GM23338 (cell line): Measurements from ENCODE around the gene POU3F3. TPM values are rescaled to one million over a fixed set of nuclear protein-coding genes. Genes with fewer than 3 reads are reported as not detected.

Experiments
- ATAC-seq: fragments of 200-7000 bp; cut with Tn5 transposase; 3 replicates; pipeline ENCODE4 v1.9.1; 2020
- DNase-seq: peaks from one replicate; pipeline ENCODE4 v3.0.0-alpha.2; 2015; ENCODE audit warnings: low spot score
- H2AFZ ChIP-seq: fragments of 200-600 bp; sonication (generic); 2 replicates; pipeline ENCODE4 v1.8.0; 2016; ENCODE audit warnings: antibody characterized with exemption, mild to moderate bottlenecking, moderate library complexity
- H3F3A ChIP-seq: fragments of 200-600 bp; sonication (generic); replicated peaks from 2 replicates; pipeline ENCODE4 v1.8.0; 2017; ENCODE audit warnings: antibody characterized with exemption, mixed run types, low read depth
- H3K27ac ChIP-seq: fragments of 200-600 bp; sonication (generic); 2 replicates; pipeline ENCODE4 v1.6.1; 2016; ENCODE audit warnings: low read depth
- H3K27me3 ChIP-seq: fragments of 200-600 bp; sonication (generic); 2 replicates; pipeline ENCODE4 v1.8.0; 2016; ENCODE audit warnings: mild to moderate bottlenecking, mixed run types, moderate library complexity; ENCODE audit not compliant: insufficient read depth
- H3K36me3 ChIP-seq: fragments of 200-600 bp; sonication (generic); 2 replicates; pipeline ENCODE4 v1.8.0; 2016; ENCODE audit warnings: mild to moderate bottlenecking; ENCODE audit not compliant: insufficient read depth
- H3K4me1 ChIP-seq: fragments of 200-600 bp; sonication (generic); 2 replicates; pipeline ENCODE4 v1.8.0; 2016; ENCODE audit warnings: mild to moderate bottlenecking, moderate library complexity; ENCODE audit not compliant: insufficient read depth
- H3K4me2 ChIP-seq: fragments of 200-600 bp; sonication (generic); 2 replicates; pipeline ENCODE4 v1.7.1; 2017; ENCODE audit warnings: mixed run types
- H3K4me3 ChIP-seq: fragments of 200-600 bp; sonication (generic); 2 replicates; pipeline ENCODE4 v1.6.1; 2016; ENCODE audit warnings: mixed run types
- H3K79me2 ChIP-seq: fragments of 200-600 bp; sonication (generic); replicated peaks from 2 replicates; pipeline ENCODE4 v1.8.0; 2017; ENCODE audit warnings: mild to moderate bottlenecking; ENCODE audit not compliant: insufficient read depth
- H3K9me2 ChIP-seq: fragments of 200-600 bp; sonication (generic); 2 replicates; pipeline ENCODE4 v1.8.0; 2017; ENCODE audit not compliant: insufficient read depth
- H4K20me1 ChIP-seq: fragments of 200-600 bp; sonication (generic); replicated peaks from 2 replicates; pipeline ENCODE4 v1.8.0; 2017; ENCODE audit warnings: mild to moderate bottlenecking; ENCODE audit not compliant: insufficient read depth
- H3K27ac Mint-ChIP-seq: 2 replicates; pipeline ENCODE4 v1.8.0; 2020; ENCODE audit warnings: inconsistent platforms, mild to moderate bottlenecking, moderate library complexity, mixed read lengths
- H3K27me3 Mint-ChIP-seq: 3 replicates; pipeline ENCODE4 v1.8.0; 2022; ENCODE audit warnings: low read depth, mild to moderate bottlenecking, moderate library complexity, mixed read lengths, inconsistent platforms; ENCODE audit not compliant: insufficient read depth, poor library complexity
- H3K36me3 Mint-ChIP-seq: 3 replicates; pipeline ENCODE4 v1.8.0; 2021; ENCODE audit warnings: low read depth, mild to moderate bottlenecking, inconsistent platforms, moderate library complexity, mixed read lengths
- H3K4me1 Mint-ChIP-seq: 3 replicates; pipeline ENCODE4 v1.8.0; 2020; ENCODE audit warnings: mild to moderate bottlenecking, inconsistent platforms, mixed read lengths
- H3K4me3 Mint-ChIP-seq: 3 replicates; pipeline ENCODE4 v1.8.0; 2021; ENCODE audit warnings: moderate library complexity, mild to moderate bottlenecking, inconsistent platforms, mixed read lengths
- H3K9me3 Mint-ChIP-seq: 3 replicates; pipeline ENCODE4 v1.8.0; 2020; ENCODE audit warnings: moderate library complexity, mild to moderate bottlenecking, inconsistent platforms, mixed read lengths
- CREB1 ChIP-seq: fragments of 250-450 bp; sonication (Bioruptor Pico); IDR thresholded peaks from 2 replicates; pipeline ENCODE4 v1.5.0; 2020; ENCODE audit warnings: low read depth, mild to moderate bottlenecking, moderate library complexity
- EZH2 ChIP-seq: fragments of 200-600 bp; sonication (generic); IDR thresholded peaks from one replicate; pipeline ENCODE4 v1.8.0; 2017; ENCODE audit warnings: antibody characterized with exemption, mild to moderate bottlenecking, low read depth; ENCODE audit not compliant: unreplicated experiment
- polyA plus RNA-seq: library from polyadenylated mRNA; unstranded; fragments of >200 nt; fragmentation: Nextera tagmentation; extraction: Ambion mirVana; gene quantifications from 2 replicates; pipeline ENCODE4 v1.2.1, GENCODE V29; 2016
- total RNA-seq: library from RNA; depleted of rRNA; stranded (reverse); fragments of >200 nt; shearing (Covaris generic); gene quantifications from 2 replicates; pipeline ENCODE4 v1.2.3, GENCODE V29; 2014
- TF ChIP-seq, protein P1 (sequence below): IDR thresholded peaks from one replicate; pipeline ENCODE4 v1.6.1; 2018; ENCODE audit warnings: antibody characterized with exemption; ENCODE audit not compliant: unreplicated experiment
- TF ChIP-seq, protein P2 (sequence below): fragments of 250-450 bp; sonication (Bioruptor Pico); IDR thresholded peaks from 2 replicates; pipeline ENCODE4 v1.5.0; 2020; ENCODE audit warnings: mild to moderate bottlenecking, moderate library complexity

Gene POU3F3
- total and polyA plus RNA-seq, 2 experiments from 2014 or later: 0.06 to 0.24 TPM

DNA sequence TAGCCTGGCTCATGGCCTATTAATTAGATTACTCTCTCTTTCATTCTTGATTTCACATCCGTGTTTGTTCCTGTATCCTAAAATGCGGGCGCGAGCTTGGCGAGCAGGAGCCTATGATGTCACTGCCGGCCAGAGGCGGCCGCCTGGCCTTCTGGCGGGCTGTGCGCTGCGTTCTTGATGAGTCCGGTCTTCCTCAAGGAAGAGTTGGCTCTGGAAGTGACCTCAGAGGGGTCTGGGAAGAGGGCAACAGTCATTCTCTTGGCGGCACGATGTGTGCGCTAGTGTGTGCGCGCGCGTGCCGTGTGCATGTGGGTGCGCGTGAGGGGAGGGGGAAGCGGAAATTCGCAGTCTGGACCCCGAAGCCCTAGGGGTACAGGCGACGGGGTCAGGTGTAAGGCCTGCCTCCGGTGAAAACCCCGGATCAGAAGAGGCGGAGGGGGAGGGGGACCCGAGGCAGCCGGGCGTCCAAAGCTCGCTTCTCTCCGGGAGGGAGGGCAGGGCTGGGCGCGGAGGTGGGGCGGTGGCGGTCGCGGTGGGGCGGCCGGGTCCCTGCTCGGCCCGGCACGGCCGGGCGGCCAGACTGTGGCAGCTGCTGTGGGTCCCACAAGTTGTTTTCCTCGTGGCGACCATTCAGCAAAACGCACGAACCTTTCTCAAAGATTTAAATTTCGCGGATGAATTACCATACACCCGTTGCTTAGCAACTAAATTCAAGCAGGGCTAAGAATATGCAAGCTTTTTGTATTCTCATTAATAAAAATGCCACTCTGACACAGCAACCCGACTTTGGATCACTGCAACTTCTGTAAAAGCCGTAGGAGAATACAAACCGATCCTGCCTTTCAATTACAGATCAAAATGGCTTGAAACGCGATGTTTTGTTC, 8.4 kb downstream of the POU3F3 start:
- peaks cover 51% of the 10 kb centered on the region for H3K4me1 Mint-ChIP-seq
- H3K4me1 ChIP-seq: peaks cover 68% of the 10 kb centered on the region
- TF ChIP-seq CREB1 (CRISPR knock-in tag) (peak; percentile 36; the same call in 1 of the 2 replicates), EZH2 (peak; percentile 68)
- TF ChIP-seq, protein P1, sequence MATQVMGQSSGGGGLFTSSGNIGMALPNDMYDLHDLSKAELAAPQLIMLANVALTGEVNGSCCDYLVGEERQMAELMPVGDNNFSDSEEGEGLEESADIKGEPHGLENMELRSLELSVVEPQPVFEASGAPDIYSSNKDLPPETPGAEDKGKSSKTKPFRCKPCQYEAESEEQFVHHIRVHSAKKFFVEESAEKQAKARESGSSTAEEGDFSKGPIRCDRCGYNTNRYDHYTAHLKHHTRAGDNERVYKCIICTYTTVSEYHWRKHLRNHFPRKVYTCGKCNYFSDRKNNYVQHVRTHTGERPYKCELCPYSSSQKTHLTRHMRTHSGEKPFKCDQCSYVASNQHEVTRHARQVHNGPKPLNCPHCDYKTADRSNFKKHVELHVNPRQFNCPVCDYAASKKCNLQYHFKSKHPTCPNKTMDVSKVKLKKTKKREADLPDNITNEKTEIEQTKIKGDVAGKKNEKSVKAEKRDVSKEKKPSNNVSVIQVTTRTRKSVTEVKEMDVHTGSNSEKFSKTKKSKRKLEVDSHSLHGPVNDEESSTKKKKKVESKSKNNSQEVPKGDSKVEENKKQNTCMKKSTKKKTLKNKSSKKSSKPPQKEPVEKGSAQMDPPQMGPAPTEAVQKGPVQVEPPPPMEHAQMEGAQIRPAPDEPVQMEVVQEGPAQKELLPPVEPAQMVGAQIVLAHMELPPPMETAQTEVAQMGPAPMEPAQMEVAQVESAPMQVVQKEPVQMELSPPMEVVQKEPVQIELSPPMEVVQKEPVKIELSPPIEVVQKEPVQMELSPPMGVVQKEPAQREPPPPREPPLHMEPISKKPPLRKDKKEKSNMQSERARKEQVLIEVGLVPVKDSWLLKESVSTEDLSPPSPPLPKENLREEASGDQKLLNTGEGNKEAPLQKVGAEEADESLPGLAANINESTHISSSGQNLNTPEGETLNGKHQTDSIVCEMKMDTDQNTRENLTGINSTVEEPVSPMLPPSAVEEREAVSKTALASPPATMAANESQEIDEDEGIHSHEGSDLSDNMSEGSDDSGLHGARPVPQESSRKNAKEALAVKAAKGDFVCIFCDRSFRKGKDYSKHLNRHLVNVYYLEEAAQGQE: no peak
- TF ChIP-seq, protein P2, sequence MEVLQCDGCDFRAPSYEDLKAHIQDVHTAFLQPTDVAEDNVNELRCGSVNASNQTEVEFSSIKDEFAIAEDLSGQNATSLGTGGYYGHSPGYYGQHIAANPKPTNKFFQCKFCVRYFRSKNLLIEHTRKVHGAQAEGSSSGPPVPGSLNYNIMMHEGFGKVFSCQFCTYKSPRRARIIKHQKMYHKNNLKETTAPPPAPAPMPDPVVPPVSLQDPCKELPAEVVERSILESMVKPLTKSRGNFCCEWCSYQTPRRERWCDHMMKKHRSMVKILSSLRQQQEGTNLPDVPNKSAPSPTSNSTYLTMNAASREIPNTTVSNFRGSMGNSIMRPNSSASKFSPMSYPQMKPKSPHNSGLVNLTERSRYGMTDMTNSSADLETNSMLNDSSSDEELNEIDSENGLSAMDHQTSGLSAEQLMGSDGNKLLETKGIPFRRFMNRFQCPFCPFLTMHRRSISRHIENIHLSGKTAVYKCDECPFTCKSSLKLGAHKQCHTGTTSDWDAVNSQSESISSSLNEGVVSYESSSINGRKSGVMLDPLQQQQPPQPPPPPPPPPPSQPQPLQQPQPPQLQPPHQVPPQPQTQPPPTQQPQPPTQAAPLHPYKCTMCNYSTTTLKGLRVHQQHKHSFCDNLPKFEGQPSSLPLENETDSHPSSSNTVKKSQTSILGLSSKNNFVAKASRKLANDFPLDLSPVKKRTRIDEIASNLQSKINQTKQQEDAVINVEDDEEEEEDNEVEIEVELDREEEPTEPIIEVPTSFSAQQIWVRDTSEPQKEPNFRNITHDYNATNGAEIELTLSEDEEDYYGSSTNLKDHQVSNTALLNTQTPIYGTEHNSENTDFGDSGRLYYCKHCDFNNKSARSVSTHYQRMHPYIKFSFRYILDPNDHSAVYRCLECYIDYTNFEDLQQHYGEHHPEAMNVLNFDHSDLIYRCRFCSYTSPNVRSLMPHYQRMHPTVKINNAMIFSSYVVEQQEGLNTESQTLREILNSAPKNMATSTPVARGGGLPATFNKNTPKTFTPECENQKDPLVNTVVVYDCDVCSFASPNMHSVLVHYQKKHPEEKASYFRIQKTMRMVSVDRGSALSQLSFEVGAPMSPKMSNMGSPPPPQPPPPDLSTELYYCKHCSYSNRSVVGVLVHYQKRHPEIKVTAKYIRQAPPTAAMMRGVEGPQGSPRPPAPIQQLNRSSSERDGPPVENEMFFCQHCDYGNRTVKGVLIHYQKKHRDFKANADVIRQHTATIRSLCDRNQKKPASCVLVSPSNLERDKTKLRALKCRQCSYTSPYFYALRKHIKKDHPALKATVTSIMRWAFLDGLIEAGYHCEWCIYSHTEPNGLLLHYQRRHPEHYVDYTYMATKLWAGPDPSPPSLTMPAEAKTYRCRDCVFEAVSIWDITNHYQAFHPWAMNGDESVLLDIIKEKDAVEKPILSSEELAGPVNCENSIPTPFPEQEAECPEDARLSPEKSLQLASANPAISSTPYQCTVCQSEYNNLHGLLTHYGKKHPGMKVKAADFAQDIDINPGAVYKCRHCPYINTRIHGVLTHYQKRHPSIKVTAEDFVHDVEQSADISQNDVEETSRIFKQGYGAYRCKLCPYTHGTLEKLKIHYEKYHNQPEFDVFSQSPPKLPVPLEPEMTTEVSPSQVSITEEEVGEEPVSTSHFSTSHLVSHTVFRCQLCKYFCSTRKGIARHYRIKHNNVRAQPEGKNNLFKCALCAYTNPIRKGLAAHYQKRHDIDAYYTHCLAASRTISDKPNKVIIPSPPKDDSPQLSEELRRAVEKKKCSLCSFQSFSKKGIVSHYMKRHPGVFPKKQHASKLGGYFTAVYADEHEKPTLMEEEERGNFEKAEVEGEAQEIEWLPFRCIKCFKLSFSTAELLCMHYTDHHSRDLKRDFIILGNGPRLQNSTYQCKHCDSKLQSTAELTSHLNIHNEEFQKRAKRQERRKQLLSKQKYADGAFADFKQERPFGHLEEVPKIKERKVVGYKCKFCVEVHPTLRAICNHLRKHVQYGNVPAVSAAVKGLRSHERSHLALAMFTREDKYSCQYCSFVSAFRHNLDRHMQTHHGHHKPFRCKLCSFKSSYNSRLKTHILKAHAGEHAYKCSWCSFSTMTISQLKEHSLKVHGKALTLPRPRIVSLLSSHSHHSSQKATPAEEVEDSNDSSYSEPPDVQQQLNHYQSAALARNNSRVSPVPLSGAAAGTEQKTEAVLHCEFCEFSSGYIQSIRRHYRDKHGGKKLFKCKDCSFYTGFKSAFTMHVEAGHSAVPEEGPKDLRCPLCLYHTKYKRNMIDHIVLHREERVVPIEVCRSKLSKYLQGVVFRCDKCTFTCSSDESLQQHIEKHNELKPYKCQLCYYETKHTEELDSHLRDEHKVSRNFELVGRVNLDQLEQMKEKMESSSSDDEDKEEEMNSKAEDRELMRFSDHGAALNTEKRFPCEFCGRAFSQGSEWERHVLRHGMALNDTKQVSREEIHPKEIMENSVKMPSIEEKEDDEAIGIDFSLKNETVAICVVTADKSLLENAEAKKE (CRISPR knock-in tag): no peak

More for the DNA sequence above, 8.4 kb downstream of the POU3F3 start:
- no peaks in the 10 kb centered on the region for H3K36me3 Mint-ChIP-seq
- Histone ChIP-seq H3K79me2 (no peaks in the 10 kb centered on the region), H3K9me2 (no peaks in the 10 kb centered on the region), H3K4me3 (peak overlapping the region; percentile 66), H3K4me2 (peak overlapping the region; percentile 88), H3K36me3 (no peaks in the 10 kb centered on the region), H3K27ac (no peak overlapping the region), H3K27me3 (peaks cover 98% of the 10 kb centered on the region), H2AFZ (peak overlapping the region; percentile 52; the same call in 1 of the 2 replicates), H4K20me1 (peaks cover 35% of the 10 kb centered on the region), H3F3A (peaks cover 38% of the 10 kb centered on the region)
- peak overlapping the region; percentile 84 for H3K4me3 Mint-ChIP-seq
- H3K9me3 Mint-ChIP-seq: peaks cover 8% of the 10 kb centered on the region; the same call in 2 of the 3 replicates
- DNase-seq: peak; percentile 91
- no peak overlapping the region for H3K27ac Mint-ChIP-seq
- peaks cover 94% of the 10 kb centered on the region for H3K27me3 Mint-ChIP-seq
- peak; percentile 45 for ATAC-seq
